NCI-H2029 treated with DMSO at 0.1 percent for 48 hours (cell line): ENCODE results near the gene P3R3URF.

Experiments
- DNase-seq: peaks from one replicate; lab custom pipeline; 2025; lab: John Stamatoyannopoulos, UW

P3R3URF gene

DNA sequence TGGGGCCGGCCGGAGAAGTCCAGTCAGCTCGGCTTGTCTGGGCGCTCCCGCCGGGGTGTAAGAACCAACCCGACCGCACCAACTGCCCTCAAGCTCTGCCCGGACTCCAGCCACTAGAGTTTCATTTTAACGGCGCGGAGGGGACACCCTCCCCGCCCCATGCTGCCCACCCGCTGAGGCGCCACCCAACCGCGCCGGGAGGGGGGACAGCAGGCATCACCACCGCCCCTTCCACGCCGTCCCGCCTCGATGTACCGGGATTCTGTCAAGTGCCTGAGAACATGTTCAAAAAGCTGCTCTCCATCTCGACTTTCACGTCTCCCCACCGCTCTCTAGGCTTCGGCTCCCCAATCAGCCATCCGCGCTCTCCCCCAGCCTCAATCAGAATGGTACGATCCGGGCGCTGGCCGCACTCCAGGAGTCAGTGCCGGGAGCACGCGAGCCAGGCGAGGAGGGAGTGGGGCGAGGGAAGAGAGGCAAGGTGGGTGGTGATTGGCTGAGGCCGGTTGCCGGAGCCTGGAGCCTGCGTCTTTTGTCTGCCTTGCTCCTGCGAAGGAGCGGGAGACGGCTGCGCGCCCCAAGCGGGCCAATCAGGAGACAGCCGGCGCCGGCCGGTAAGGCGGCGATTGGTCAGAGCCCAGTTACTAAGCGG is 43.6 kb downstream of the P3R3URF start, which contains the start of gene PIK3R3:
TSS of gene PIK3R3 (minus strand) at position 101 of the 652 bp plus-strand sequence. CDS start 677 bp downstream, outside the sequence.
- DNase-seq, result peak; percentile 100

DNA sequence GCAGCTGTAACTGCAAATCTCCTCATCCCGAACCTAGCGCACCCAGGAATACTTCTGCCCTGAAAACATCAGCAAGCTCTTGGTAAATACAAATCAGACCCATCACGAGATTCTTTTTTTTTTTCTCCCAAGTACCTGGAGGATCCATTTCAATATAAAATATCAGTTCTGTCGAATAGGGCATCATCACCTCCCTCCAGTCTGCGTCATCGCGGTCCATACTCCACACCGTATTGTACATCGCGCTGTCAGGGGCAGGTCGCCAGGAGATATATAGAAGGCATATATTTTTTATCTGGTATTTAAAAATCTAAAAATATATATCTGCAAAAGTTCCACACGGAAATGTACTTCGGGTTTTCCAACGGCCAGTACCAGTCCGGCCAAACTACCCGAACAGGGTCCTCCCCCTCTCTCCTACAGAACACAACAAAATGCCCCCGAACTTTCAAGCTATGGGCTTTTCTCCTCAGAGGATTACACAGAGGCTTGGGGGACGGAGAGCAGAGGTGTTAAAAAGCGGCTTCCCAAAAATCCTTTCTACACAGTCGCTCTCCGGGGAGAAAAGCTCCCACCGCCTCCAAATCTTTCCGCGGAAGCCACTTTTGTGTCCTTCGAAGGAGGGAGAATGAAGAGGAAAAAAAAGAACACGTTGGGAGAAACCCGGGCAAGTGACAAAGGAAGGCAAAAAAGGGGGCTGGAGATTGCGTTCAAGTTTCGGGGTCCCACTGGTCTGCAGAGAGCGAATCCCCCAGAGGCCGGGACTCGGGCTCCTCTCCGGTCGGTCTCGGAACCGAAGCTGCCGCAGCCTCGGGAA is 44.4 kb downstream of the P3R3URF start:
- DNase-seq, result peak; percentile 92

DNA sequence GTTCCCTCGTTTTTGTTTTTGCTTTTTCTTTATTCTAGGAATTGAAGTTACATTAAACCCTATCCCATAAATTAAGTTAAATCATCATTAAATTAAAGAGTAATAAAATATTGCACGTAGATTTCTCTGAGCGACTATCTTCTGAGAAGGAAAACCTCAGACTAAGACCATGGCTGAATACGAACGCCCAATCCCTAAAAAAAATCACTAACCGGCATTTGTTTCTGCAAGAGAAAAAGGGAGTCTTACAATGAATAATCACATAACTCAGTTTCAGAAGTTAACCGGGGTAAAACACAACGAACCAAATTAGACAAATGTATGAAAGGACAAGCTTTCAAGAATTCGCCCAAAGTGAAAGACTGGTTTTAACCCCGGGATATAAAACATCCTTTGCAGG is 45.2 kb downstream of the P3R3URF start:
- peak; percentile 53 for DNase-seq

GRCh38 chr1:46130606-46131005 is 45.7 kb downstream of the P3R3URF start:
- DNase-seq, result no peak

GRCh38 chr1:46130121-46130520 is 46.2 kb downstream of the P3R3URF start:
- DNase-seq, result peak; percentile 33

DNA sequence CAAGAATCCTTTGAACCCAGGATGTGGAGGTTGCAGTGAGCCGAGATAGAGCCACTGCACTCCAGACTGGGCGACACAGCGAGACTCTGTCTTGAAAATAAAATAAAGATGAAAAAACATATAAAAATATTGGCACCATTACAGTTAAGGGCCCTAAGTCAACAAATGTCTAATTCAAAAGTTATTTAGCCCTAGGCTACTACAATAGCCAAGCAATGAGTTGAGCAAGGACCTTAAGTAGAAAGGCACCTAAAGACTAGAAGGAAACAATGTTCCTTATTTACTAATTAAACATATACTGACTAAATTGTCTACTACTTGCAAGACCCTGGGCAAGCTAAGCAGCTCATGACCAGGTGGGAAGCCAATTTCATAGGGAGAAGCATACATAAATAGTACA is 47.9 kb downstream of the P3R3URF start:
- no peak for DNase-seq
